ENCODE data around the gene ARNT2. TPM values are rescaled to one million over a fixed set of nuclear protein-coding genes. Genes with fewer than 3 reads are reported as not detected.

Gene ARNT2
- total RNA-seq, 1 experiment from 2014 or later, result 7.0 TPM

DNA sequence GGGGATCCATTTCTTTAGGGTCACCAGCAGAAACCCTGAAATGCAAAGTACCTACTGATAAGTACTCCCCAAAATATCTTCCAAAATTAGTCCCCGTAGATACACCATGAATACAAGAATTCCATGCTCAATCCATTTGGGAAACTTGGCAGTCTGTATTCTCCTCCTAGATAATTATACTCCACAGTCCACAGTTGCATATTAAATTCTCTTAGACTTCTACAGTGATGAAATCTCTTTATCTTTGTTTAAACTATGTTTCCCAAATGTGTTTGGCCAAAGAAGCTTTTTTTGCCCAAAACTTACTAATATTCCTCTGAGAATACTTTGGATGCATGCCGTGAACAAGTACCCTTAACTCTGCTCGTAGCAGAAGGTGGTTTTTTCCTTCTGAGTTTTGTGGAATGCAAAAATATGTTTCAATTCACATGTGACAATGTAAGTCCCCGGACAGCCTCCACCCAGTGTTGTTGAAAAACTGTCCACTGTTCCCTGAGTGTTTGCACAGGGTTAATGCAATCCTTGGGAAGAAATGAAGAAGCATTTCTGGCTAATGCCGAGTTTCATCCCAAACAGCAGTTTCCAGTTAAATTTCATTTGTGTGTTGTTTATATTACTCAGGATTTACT lies 126.7 kb downstream of the ARNT2 start:
- no peaks in the 10 kb centered on the region; the same call in 1 of the 2 replicates for H3K27me3 Mint-ChIP-seq (ENCODE audit: low read depth)
- H3K4me1 Mint-ChIP-seq, result peaks cover 1% of the 10 kb centered on the region
- TF ChIP-seq CBFB (CRISPR knock-in tag; IDR thresholded peaks at IDR 0.05; ENCODE audit: low read depth) (no peak), OVOL2 (CRISPR knock-in tag; IDR thresholded peaks at IDR 0.05; ENCODE audit: borderline replicate concordance) (no peak), ZNF232 (CRISPR knock-in tag; IDR thresholded peaks at IDR 0.05) (no peak), IRF2 (CRISPR knock-in tag; IDR thresholded peaks at IDR 0.05; ENCODE audit: borderline replicate concordance, low read depth) (no peak), FOXJ3 (CRISPR knock-in tag; IDR thresholded peaks at IDR 0.05; ENCODE audit: borderline replicate concordance) (no peak), JAZF1 (CRISPR knock-in tag; IDR thresholded peaks at IDR 0.05) (no peak), ZBTB21 (CRISPR knock-in tag; IDR thresholded peaks at IDR 0.05; ENCODE audit: borderline replicate concordance) (no peak)
- TF ChIP-seq, protein P1, sequence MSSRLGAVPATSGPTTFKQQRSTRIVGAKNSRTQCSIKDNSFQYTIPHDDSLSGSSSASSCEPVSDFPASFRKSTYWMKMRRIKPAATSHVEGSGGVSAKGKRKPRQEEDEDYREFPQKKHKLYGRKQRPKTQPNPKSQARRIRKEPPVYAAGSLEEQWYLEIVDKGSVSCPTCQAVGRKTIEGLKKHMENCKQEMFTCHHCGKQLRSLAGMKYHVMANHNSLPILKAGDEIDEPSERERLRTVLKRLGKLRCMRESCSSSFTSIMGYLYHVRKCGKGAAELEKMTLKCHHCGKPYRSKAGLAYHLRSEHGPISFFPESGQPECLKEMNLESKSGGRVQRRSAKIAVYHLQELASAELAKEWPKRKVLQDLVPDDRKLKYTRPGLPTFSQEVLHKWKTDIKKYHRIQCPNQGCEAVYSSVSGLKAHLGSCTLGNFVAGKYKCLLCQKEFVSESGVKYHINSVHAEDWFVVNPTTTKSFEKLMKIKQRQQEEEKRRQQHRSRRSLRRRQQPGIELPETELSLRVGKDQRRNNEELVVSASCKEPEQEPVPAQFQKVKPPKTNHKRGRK (CRISPR knock-in tag; IDR thresholded peaks at IDR 0.05; ENCODE audit: borderline replicate concordance), result no peak
- ChIA-PET CTCF (no interaction called here), POLR2A (no interaction called here)
- H3K36me3 Mint-ChIP-seq, result peaks cover 29% of the 10 kb centered on the region
- H3K9me3 Mint-ChIP-seq, result peaks cover 34% of the 10 kb centered on the region
- H3K27ac Mint-ChIP-seq, result no peak overlapping the region
- ATAC-seq (no peak), DNase-seq (ENCODE audit: low spot score) (no peak)
- no peak overlapping the region for H3K4me3 Mint-ChIP-seq

DNA sequence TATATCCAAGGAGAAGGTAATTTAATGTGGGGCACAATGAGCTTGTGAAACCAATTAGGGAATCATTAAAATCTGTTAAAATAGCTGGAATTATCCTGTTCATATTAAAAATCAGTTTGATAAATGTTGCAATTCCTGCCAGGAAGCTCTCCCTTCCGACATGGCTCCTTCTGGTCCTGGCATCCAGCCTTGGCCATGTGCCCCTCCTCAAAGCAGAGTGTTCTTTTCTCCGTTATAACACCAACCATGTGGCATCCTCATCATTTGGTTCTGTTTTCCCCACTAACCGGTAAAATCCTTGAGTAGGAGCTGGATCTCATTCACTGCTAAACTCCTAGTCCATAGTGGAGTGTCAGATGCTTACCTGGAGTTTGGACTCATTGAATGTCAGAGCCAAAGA lies 127.2 kb downstream of the ARNT2 start:
- ChIA-PET POLR2A (no interaction called here), CTCF (no interaction called here)
- no peak overlapping the region for H3K27ac Mint-ChIP-seq
- ATAC-seq (no peak), DNase-seq (ENCODE audit: low spot score) (no peak)
- H3K36me3 Mint-ChIP-seq, result peaks cover 31% of the 10 kb centered on the region
- no peak overlapping the region for H3K4me3 Mint-ChIP-seq
- H3K4me1 Mint-ChIP-seq, result peaks cover 7% of the 10 kb centered on the region
- peaks cover 37% of the 10 kb centered on the region for H3K9me3 Mint-ChIP-seq
- no peaks in the 10 kb centered on the region; the same call in 1 of the 2 replicates for H3K27me3 Mint-ChIP-seq (ENCODE audit: low read depth)
- no peak for TF ChIP-seq KAT7 (CRISPR knock-in tag; IDR thresholded peaks at IDR 0.05; ENCODE audit: borderline replicate concordance)
- TF ChIP-seq, protein P2, sequence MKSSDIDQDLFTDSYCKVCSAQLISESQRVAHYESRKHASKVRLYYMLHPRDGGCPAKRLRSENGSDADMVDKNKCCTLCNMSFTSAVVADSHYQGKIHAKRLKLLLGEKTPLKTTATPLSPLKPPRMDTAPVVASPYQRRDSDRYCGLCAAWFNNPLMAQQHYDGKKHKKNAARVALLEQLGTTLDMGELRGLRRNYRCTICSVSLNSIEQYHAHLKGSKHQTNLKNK (CRISPR knock-in tag; IDR thresholded peaks at IDR 0.05), result no peak
- TF ChIP-seq GABPB1 (CRISPR knock-in tag; IDR thresholded peaks at IDR 0.05), result no peak
- no peak for TF ChIP-seq NFYB (CRISPR knock-in tag; conservative IDR thresholded peaks at IDR 0.05; ENCODE audit: low read depth)
- TF ChIP-seq, protein P3, sequence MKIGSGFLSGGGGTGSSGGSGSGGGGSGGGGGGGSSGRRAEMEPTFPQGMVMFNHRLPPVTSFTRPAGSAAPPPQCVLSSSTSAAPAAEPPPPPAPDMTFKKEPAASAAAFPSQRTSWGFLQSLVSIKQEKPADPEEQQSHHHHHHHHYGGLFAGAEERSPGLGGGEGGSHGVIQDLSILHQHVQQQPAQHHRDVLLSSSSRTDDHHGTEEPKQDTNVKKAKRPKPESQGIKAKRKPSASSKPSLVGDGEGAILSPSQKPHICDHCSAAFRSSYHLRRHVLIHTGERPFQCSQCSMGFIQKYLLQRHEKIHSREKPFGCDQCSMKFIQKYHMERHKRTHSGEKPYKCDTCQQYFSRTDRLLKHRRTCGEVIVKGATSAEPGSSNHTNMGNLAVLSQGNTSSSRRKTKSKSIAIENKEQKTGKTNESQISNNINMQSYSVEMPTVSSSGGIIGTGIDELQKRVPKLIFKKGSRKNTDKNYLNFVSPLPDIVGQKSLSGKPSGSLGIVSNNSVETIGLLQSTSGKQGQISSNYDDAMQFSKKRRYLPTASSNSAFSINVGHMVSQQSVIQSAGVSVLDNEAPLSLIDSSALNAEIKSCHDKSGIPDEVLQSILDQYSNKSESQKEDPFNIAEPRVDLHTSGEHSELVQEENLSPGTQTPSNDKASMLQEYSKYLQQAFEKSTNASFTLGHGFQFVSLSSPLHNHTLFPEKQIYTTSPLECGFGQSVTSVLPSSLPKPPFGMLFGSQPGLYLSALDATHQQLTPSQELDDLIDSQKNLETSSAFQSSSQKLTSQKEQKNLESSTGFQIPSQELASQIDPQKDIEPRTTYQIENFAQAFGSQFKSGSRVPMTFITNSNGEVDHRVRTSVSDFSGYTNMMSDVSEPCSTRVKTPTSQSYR (CRISPR knock-in tag; IDR thresholded peaks at IDR 0.05), result no peak
- TF ChIP-seq ZNF396 (CRISPR knock-in tag; IDR thresholded peaks at IDR 0.05; ENCODE audit: borderline replicate concordance), result no peak
- TF ChIP-seq, protein P4, sequence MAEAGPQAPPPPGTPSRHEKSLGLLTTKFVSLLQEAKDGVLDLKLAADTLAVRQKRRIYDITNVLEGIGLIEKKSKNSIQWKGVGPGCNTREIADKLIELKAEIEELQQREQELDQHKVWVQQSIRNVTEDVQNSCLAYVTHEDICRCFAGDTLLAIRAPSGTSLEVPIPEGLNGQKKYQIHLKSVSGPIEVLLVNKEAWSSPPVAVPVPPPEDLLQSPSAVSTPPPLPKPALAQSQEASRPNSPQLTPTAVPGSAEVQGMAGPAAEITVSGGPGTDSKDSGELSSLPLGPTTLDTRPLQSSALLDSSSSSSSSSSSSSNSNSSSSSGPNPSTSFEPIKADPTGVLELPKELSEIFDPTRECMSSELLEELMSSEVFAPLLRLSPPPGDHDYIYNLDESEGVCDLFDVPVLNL (CRISPR knock-in tag; IDR thresholded peaks at IDR 0.05; ENCODE audit: borderline replicate concordance, low read depth), result no peak
- TF ChIP-seq, protein P5, sequence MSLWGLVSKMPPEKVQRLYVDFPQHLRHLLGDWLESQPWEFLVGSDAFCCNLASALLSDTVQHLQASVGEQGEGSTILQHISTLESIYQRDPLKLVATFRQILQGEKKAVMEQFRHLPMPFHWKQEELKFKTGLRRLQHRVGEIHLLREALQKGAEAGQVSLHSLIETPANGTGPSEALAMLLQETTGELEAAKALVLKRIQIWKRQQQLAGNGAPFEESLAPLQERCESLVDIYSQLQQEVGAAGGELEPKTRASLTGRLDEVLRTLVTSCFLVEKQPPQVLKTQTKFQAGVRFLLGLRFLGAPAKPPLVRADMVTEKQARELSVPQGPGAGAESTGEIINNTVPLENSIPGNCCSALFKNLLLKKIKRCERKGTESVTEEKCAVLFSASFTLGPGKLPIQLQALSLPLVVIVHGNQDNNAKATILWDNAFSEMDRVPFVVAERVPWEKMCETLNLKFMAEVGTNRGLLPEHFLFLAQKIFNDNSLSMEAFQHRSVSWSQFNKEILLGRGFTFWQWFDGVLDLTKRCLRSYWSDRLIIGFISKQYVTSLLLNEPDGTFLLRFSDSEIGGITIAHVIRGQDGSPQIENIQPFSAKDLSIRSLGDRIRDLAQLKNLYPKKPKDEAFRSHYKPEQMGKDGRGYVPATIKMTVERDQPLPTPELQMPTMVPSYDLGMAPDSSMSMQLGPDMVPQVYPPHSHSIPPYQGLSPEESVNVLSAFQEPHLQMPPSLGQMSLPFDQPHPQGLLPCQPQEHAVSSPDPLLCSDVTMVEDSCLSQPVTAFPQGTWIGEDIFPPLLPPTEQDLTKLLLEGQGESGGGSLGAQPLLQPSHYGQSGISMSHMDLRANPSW (CRISPR knock-in tag; conservative IDR thresholded peaks at IDR 0.05; ENCODE audit: low read depth), result no peak
- TF ChIP-seq, protein P6, sequence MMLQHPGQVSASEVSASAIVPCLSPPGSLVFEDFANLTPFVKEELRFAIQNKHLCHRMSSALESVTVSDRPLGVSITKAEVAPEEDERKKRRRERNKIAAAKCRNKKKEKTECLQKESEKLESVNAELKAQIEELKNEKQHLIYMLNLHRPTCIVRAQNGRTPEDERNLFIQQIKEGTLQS (CRISPR knock-in tag; conservative IDR thresholded peaks at IDR 0.05), result no peak
- TF ChIP-seq, protein P7, sequence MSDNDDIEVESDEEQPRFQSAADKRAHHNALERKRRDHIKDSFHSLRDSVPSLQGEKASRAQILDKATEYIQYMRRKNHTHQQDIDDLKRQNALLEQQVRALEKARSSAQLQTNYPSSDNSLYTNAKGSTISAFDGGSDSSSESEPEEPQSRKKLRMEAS (CRISPR knock-in tag; IDR thresholded peaks at IDR 0.05), result no peak
- TF ChIP-seq, protein P8, sequence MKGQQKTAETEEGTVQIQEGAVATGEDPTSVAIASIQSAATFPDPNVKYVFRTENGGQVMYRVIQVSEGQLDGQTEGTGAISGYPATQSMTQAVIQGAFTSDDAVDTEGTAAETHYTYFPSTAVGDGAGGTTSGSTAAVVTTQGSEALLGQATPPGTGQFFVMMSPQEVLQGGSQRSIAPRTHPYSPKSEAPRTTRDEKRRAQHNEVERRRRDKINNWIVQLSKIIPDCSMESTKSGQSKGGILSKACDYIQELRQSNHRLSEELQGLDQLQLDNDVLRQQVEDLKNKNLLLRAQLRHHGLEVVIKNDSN (CRISPR knock-in tag; IDR thresholded peaks at IDR 0.05), result no peak
- TF ChIP-seq ZNF423 (CRISPR knock-in tag; IDR thresholded peaks at IDR 0.05), result no peak
- TF ChIP-seq SMAD4 (CRISPR knock-in tag; IDR thresholded peaks at IDR 0.05), result no peak
- no peak for TF ChIP-seq MYBL2 (CRISPR knock-in tag; IDR thresholded peaks at IDR 0.05)
